Measurements from ENCODE around the gene ADAM15. TPM values are rescaled to one million over a fixed set of nuclear protein-coding genes. Genes with fewer than 3 reads are reported as not detected.

The ADAM15 gene
- total and polyA plus RNA-seq, 2 donors (not counting 3 experiments of a cell fraction or from before 2014, with no cell fraction given): 295 to 299 TPM

DNA sequence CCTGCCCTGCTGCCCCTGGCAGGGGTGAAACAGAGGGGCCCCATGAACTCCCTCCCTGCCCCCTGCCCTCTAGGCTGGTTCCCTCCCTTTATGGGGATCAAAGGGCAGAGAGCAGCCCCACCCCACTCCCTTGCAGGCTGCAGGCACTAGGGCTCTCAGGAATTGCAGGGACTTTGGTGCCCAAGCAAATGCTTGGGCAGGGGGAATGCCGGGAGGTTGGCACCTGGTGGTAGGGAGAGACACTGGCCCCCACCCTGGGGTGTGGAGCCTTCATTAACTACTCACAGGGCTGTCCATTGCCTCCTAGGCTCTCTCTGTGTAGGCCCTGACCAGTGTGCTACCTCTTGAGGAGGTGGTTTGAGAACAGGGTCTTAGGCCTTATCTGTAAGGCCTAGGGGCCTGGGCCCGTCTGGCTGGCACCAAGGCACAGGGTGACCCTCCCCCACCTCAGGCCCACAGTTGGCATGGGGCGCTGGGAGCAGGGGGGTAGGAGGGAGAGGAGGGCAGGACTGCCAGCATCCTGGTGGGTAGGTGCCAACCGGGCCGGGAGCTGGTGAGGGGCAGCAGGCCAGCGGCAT is 43.8 kb upstream of the ADAM15 start:
- no peak overlapping the region for H3K27ac ChIP-seq (ENCODE audit: insufficient read depth, low read depth, low read length)
- peaks cover 16% of the 10 kb centered on the region for H3K79me2 ChIP-seq (ENCODE audit: control insufficient read depth, insufficient read depth, low read length)
- no peaks in the 10 kb centered on the region for H3K9me3 ChIP-seq (replicated peaks; ENCODE audit: control insufficient read depth, insufficient read depth, low read length)
- peaks cover 12% of the 10 kb centered on the region for H3K4me1 ChIP-seq (ENCODE audit: control insufficient read depth, extremely low read depth, insufficient read depth, low read length)
- dilution Hi-C loops (cut with MboI; ENCODE audit: extremely low pct_ligation_motif_present, low sequenced_read_pairs): no loop called here
- TF ChIP-seq, protein P1, sequence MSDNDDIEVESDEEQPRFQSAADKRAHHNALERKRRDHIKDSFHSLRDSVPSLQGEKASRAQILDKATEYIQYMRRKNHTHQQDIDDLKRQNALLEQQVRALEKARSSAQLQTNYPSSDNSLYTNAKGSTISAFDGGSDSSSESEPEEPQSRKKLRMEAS (IDR thresholded peaks at IDR 0.05; ENCODE audit: insufficient read depth, insufficient read length): no peak
- no peak for TF ChIP-seq EZH2 (IDR thresholded peaks at IDR 0.05; ENCODE audit: borderline replicate concordance, low read depth, low read length, severe bottlenecking)
- TF ChIP-seq GATA2 (IDR thresholded peaks at IDR 0.05; ENCODE audit: insufficient read depth, insufficient read length, low read depth, low read length): no peak
- TF ChIP-seq MYC (IDR thresholded peaks at IDR 0.05; ENCODE audit: low read depth, low read length): no peak
- TF ChIP-seq, protein P2, sequence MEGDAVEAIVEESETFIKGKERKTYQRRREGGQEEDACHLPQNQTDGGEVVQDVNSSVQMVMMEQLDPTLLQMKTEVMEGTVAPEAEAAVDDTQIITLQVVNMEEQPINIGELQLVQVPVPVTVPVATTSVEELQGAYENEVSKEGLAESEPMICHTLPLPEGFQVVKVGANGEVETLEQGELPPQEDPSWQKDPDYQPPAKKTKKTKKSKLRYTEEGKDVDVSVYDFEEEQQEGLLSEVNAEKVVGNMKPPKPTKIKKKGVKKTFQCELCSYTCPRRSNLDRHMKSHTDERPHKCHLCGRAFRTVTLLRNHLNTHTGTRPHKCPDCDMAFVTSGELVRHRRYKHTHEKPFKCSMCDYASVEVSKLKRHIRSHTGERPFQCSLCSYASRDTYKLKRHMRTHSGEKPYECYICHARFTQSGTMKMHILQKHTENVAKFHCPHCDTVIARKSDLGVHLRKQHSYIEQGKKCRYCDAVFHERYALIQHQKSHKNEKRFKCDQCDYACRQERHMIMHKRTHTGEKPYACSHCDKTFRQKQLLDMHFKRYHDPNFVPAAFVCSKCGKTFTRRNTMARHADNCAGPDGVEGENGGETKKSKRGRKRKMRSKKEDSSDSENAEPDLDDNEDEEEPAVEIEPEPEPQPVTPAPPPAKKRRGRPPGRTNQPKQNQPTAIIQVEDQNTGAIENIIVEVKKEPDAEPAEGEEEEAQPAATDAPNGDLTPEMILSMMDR (IDR thresholded peaks at IDR 0.05; ENCODE audit: extremely low read depth in 1 of 2, insufficient read depth in 1 of 2, low read depth in 1 of 2, low read length in 2 of 2): no peak
- no peak for TF ChIP-seq JUN (IDR thresholded peaks at IDR 0.05; ENCODE audit: borderline replicate concordance, insufficient read depth, insufficient read length, low read depth)
- no peak for TF ChIP-seq POLR2AphosphoS5 (IDR thresholded peaks at IDR 0.05; ENCODE audit: insufficient read depth, low read depth, low read length)
- H3K4me2 ChIP-seq (ENCODE audit: insufficient read depth, low read length): no peak overlapping the region
- no peaks in the 10 kb centered on the region for H3K36me3 ChIP-seq (ENCODE audit: control insufficient read depth in 2 of 2, extremely low read depth in 1 of 2, insufficient read depth in 2 of 2, low read length in 2 of 2)
- no peaks in the 10 kb centered on the region for H3K27me3 ChIP-seq (ENCODE audit: control insufficient read depth in 2 of 2, insufficient read depth in 2 of 2, low read length in 2 of 2)
- intact Hi-C loops (cut with micrococcal nuclease): no loop called here
- H3K9me1 ChIP-seq (replicated peaks; ENCODE audit: control insufficient read depth, extremely low read depth, insufficient read depth, low read length): no peaks in the 10 kb centered on the region
- POLR2A ChIA-PET: no interaction called here
- BruUV-seq (replicated peaks): no TSS peak
- no peaks in the 10 kb centered on the region for H4K20me1 ChIP-seq (replicated peaks; ENCODE audit: control insufficient read depth, extremely low read depth, insufficient read depth, low read length)
- no peak overlapping the region for H3K9ac ChIP-seq (replicated peaks; ENCODE audit: extremely low read depth, insufficient read depth, low read length)
- CTCF ChIA-PET: interaction anchor here (0.6 to 4.3 kb wide), 4 partner anchors 10 to 78 kb away, joined by 3 to 40 read pairs (median 5); no protein-coding TSS in a partner anchor
- DNase-seq (ENCODE audit: low read depth, low spot score) (no peak), FAIRE-seq (no peak)
- no peak overlapping the region for H2AFZ ChIP-seq (ENCODE audit: low read depth, low read length)
- H3K4me3 ChIP-seq (replicated peaks in 1 of 3; ENCODE audit: insufficient read depth in 1 of 3, low read depth in 1 of 3, low read length in 3 of 3): no peak overlapping the region

Measured in endothelial cell of umbilical vein (primary cell).